HCT116 (cell line): ENCODE results near the gene MORN4. TPM values are rescaled to one million over a fixed set of nuclear protein-coding genes. Genes with fewer than 3 reads are reported as not detected.

Experiments
- ATAC-seq: fragments of 200-7000 bp; cut with Tn5 transposase; 2 replicates; pipeline ENCODE4 v1.9.1; 2020; ENCODE audit warnings: mild to moderate bottlenecking, moderate library complexity
- BruUV-seq: library from RNA; stranded (reverse); fragments of 400-500 nt; replicated peaks from 2 replicates; lab custom pipeline; 2021; lab: Mats Ljungman, UMichigan
- CTCF ChIA-PET: fragments of 300-600 bp; sonication (Branson Sonifier 250); formaldehyde crosslinking; loops from one replicate; lab custom pipeline; 2021; ENCODE audit warnings: antibody characterized with exemption; lab: Charles Lee
- POLR2A ChIA-PET: fragments of 300-600, 350-600 bp; sonication (Branson Sonifier 250); formaldehyde crosslinking; loops from one replicate; lab custom pipeline; 2021; ENCODE audit warnings: antibody characterized with exemption; lab: Charles Lee
- RAD21 ChIA-PET, 2 experiments: fragments of 300-600 bp; sonication (Branson Sonifier 250); formaldehyde crosslinking; loops; one replicate each; lab custom pipeline; 2023; ENCODE audit warnings: low total read pairs in 2 of 2; ENCODE audit not compliant: uncharacterized antibody in 2 of 2, unreplicated experiment in 2 of 2, low non-redundant PET in 1 of 2; lab: Charles Lee
- DNase-seq: peaks from one replicate; pipeline ENCODE4 v3.0.0-alpha.2; 2010; ENCODE audit warnings: low read depth, low spot score
- H2AFZ ChIP-seq: fragments of 200-600 bp; shearing (Covaris generic), sonication (generic); 2 replicates; pipeline ENCODE4 v1.6.1; 2017; ENCODE audit warnings: low read depth, mixed run types, mixed read lengths, antibody characterized with exemption, low read length; ENCODE audit not compliant: poor library complexity, severe bottlenecking
- H3K27ac ChIP-seq: 2 replicates; pipeline ENCODE4 v1.5.1; 2012; ENCODE audit warnings: low read depth, low read length
- H3K27me3 ChIP-seq: fragments of 200-600 bp; sonication (generic); 2 replicates; pipeline ENCODE4 v1.6.1; 2016; ENCODE audit warnings: mixed run types, low read length, mixed read lengths; ENCODE audit not compliant: insufficient read depth
- H3K36me3 ChIP-seq, 2 experiments: fragments of 200-500 bp in 1 of 2; fragments of 200-600 bp in 1 of 2; sonication (Bioruptor generic) in 1 of 2; sonication (generic) in 1 of 2; 2 replicates each; pipeline versions ENCODE4 v1.5.1 to v1.6.1; 2014 to 2016; ENCODE audit warnings: low read length in 2 of 2, inconsistent platforms in 1 of 2, mixed read lengths in 1 of 2, mixed run types in 1 of 2; ENCODE audit not compliant: insufficient read depth in 2 of 2, control insufficient read depth in 1 of 2
- H3K4me1 ChIP-seq, 2 experiments: fragments of 200-600 bp in 1 of 2; sonication (generic) in 1 of 2; 2 replicates each; pipeline versions ENCODE4 v1.5.1 to v1.6.1; 2012 to 2017; ENCODE audit warnings: low read length in 2 of 2, inconsistent platforms in 1 of 2, mild to moderate bottlenecking in 1 of 2, mixed read lengths in 1 of 2, mixed run types in 1 of 2, moderate library complexity in 1 of 2; ENCODE audit not compliant: insufficient read depth in 2 of 2, control insufficient read depth in 1 of 2
- H3K4me2 ChIP-seq: fragments of 200-600 bp; sonication (generic); 2 replicates; pipeline ENCODE4 v1.6.1; 2017; ENCODE audit warnings: mixed run types, low read length, mixed read lengths
- H3K4me3 ChIP-seq, 2 experiments: fragments of 200-600 bp in 1 of 2; sonication (generic) in 1 of 2; replicated peaks in 1 of 2; 2 replicates each; pipeline ENCODE4 v1.5.1; 2011 to 2016; ENCODE audit warnings: low read length in 2 of 2, control low read depth in 1 of 2, low read depth in 1 of 2, mild to moderate bottlenecking in 1 of 2, mixed read lengths in 1 of 2, mixed run types in 1 of 2
- H3K79me2 ChIP-seq: fragments of 200-600 bp; sonication (generic); 2 replicates; pipeline ENCODE4 v1.6.1; 2017; ENCODE audit warnings: mild to moderate bottlenecking, mixed run types, low read length, moderate library complexity, mixed read lengths; ENCODE audit not compliant: insufficient read depth
- H3K9ac ChIP-seq: fragments of 200-600 bp; sonication (generic); 2 replicates; pipeline ENCODE4 v1.6.1; 2016; ENCODE audit warnings: low read length, mixed read lengths
- H3K9me2 ChIP-seq: fragments of 200-600 bp; sonication (generic), shearing (Covaris generic); 2 replicates; pipeline ENCODE4 v1.6.1; 2017; ENCODE audit warnings: mixed run types, mild to moderate bottlenecking, moderate library complexity; ENCODE audit not compliant: insufficient read depth
- H3K9me3 ChIP-seq, 2 experiments: fragments of 200-500 bp in 1 of 2; fragments of 200-600 bp in 1 of 2; sonication (Bioruptor generic) in 1 of 2; sonication (generic) in 1 of 2; 2 replicates each; pipeline ENCODE4 v1.6.1; 2014 to 2017; ENCODE audit warnings: low read length in 2 of 2, mixed read lengths in 2 of 2, inconsistent platforms in 1 of 2, low read depth in 1 of 2, mild to moderate bottlenecking in 1 of 2, mixed run types in 1 of 2, moderate library complexity in 1 of 2; ENCODE audit not compliant: control insufficient read depth in 1 of 2, insufficient read depth in 1 of 2
- H4K20me1 ChIP-seq: fragments of 200-600 bp; sonication (generic), shearing (Covaris generic); 2 replicates; pipeline ENCODE4 v1.6.1; 2017; ENCODE audit warnings: mixed run types, mild to moderate bottlenecking, moderate library complexity; ENCODE audit not compliant: insufficient read depth
- CBX3 ChIP-seq: IDR thresholded peaks from 2 replicates; pipeline ENCODE4 v1.6.1; 2012; ENCODE audit warnings: low read depth
- CEBPB ChIP-seq: IDR thresholded peaks from 2 replicates; pipeline ENCODE4 v1.6.1; 2012; ENCODE audit warnings: low read depth
- EZH2 ChIP-seq: fragments of 200-600 bp; sonication (generic); IDR thresholded peaks from 2 replicates; pipeline ENCODE4 v1.6.1; 2017; ENCODE audit warnings: antibody characterized with exemption, mixed run types
- EZH2phosphoT487 ChIP-seq: fragments of 200-600 bp; IDR thresholded peaks from 2 replicates; pipeline ENCODE4 v1.6.1; 2018; ENCODE audit warnings: antibody characterized with exemption, borderline replicate concordance
- FOSL1 ChIP-seq: IDR thresholded peaks from 2 replicates; pipeline ENCODE4 v1.6.1; 2012; ENCODE audit warnings: low read depth
- JUND ChIP-seq: IDR thresholded peaks from 2 replicates; pipeline ENCODE4 v1.6.1; 2012
- MAX ChIP-seq: IDR thresholded peaks from 2 replicates; pipeline ENCODE4 v1.6.1; 2012
- POLR2A ChIP-seq: IDR thresholded peaks from 2 replicates; pipeline ENCODE4 v1.7.0; 2011; ENCODE audit warnings: borderline replicate concordance; ENCODE audit not compliant: insufficient read depth, insufficient read length; ENCODE audit errors: extremely low read depth
- POLR2AphosphoS5 ChIP-seq: IDR thresholded peaks from 2 replicates; pipeline ENCODE4 v1.6.1; 2011; ENCODE audit warnings: mild to moderate bottlenecking, low read depth, low read length, moderate library complexity
- RAD21 ChIP-seq: IDR thresholded peaks from 2 replicates; pipeline ENCODE4 v1.6.1; 2012; ENCODE audit warnings: low read depth, mild to moderate bottlenecking
- SIN3A ChIP-seq: IDR thresholded peaks from 2 replicates; pipeline ENCODE4 v1.6.1; 2012; ENCODE audit warnings: low read depth
- SP1 ChIP-seq: IDR thresholded peaks from 2 replicates; pipeline ENCODE4 v1.6.1; 2012; ENCODE audit warnings: low read depth
- SRF ChIP-seq: IDR thresholded peaks from 2 replicates; pipeline ENCODE4 v1.6.1; 2012; ENCODE audit warnings: low read depth
- YY1 ChIP-seq: IDR thresholded peaks from 2 replicates; pipeline ENCODE4 v1.6.1; 2011; ENCODE audit warnings: low read length, low read depth, moderate library complexity, mild to moderate bottlenecking; ENCODE audit not compliant: insufficient replicate concordance; ENCODE audit errors: extremely low read depth
- ZBTB33 ChIP-seq: IDR thresholded peaks from 2 replicates; pipeline ENCODE4 v1.6.1; 2011; ENCODE audit warnings: mild to moderate bottlenecking, low read length, moderate library complexity; ENCODE audit not compliant: insufficient replicate concordance; ENCODE audit errors: extremely low read depth
- ZFX ChIP-seq: fragments of 450-650 bp; IDR thresholded peaks from 2 replicates; pipeline ENCODE4 v1.6.1; 2017
- ZNF274 ChIP-seq: fragments of 200-500 bp; sonication (Bioruptor generic); IDR thresholded peaks from 2 replicates; pipeline ENCODE4 v1.6.1; 2014; ENCODE audit warnings: mild to moderate bottlenecking, low read depth, low read length, inconsistent platforms
- intact Hi-C: fragments of 100-400 bp; cut with micrococcal nuclease; formaldehyde crosslinking; loops from 2 replicates; pipeline ENCODE4 v1.10.0; 2022
- total RNA-seq: library from RNA; stranded (reverse); gene quantifications from one replicate; pipeline ENCODE4 v1.2.1, GENCODE V29; 2021; ENCODE audit not compliant: unreplicated experiment
- TF ChIP-seq, protein P1 (sequence below), 3 experiments: fragments of 200-600 bp in 1 of 3; sonication (generic) in 1 of 3; IDR thresholded peaks in 2 of 3; conservative IDR thresholded peaks in 1 of 3; 2 replicates each; pipeline ENCODE4 v1.5.1; 2012 to 2017; ENCODE audit warnings: low read depth in 2 of 3, low read length in 2 of 3, antibody characterized with exemption in 1 of 3, borderline replicate concordance in 1 of 3, control low read depth in 1 of 3, mild to moderate bottlenecking in 1 of 3, mixed read lengths in 1 of 3, mixed run types in 1 of 3, moderate library complexity in 1 of 3; ENCODE audit not compliant: insufficient read depth in 1 of 3
- TF ChIP-seq, protein P2 (sequence below): IDR thresholded peaks from 2 replicates; pipeline ENCODE4 v1.6.1; 2012; ENCODE audit warnings: low read depth

The MORN4 gene
- total RNA-seq, 1 experiment from 2014 or later: 8.0 TPM

GRCh38 chr10:97574374-97575126 lies 58.8 kb downstream of the MORN4 start:
- DNase-seq (peak; percentile 85), ATAC-seq (peak; percentile 74)
- H3K27ac ChIP-seq: peak overlapping the region; percentile 69
- H2AFZ ChIP-seq: no peak overlapping the region
- ChIA-PET POLR2A (interaction anchor here (1.8 to 2.5 kb wide), 2 partner anchors 10 to 113 kb away, joined by 3 to 11 read pairs; partner anchors contain the start of genes AVPI1 and HOGA1), RAD21 (interaction anchor here (0.7 to 1.2 kb wide), 3 partner anchors 9 to 38 kb away, joined by 3 to 4 read pairs (median 3); no protein-coding TSS in a partner anchor), CTCF (interaction anchor here (0.7 to 1.8 kb wide), 4 partner anchors 21 to 38 kb away, joined by 3 to 7 read pairs (median 3); no protein-coding TSS in a partner anchor)
- H3K36me3 ChIP-seq: no peaks in the 10 kb centered on the region
- peaks cover 53 to 60% of the 10 kb centered on the region in 2 experiments for H3K4me1 ChIP-seq
- H3K4me2 ChIP-seq: peak overlapping the region; percentile 76
- no peaks in the 10 kb centered on the region for H3K79me2 ChIP-seq
- H3K9me3 ChIP-seq: no peaks in the 10 kb centered on the region
- intact Hi-C loops: loop anchor here (2.0 kb wide), 1 partner anchor 32 kb away; no protein-coding TSS in a partner anchor
- H3K4me3 ChIP-seq: peak overlapping the region in 1 of 2 experiments; percentile 44; a peak in 1 of 4 replicates
- H3K9ac ChIP-seq: peak overlapping the region; percentile 47
- no peaks in the 10 kb centered on the region for H3K27me3 ChIP-seq
- no peaks in the 10 kb centered on the region for H3K9me2 ChIP-seq
- no TSS peak for BruUV-seq
- no peaks in the 10 kb centered on the region for H4K20me1 ChIP-seq
- no peak for TF ChIP-seq RAD21
- no peak for TF ChIP-seq ZNF274
- peak; percentile 91 for TF ChIP-seq SP1
- no peak for TF ChIP-seq EZH2
- TF ChIP-seq POLR2A: no peak
- no peak for TF ChIP-seq EZH2phosphoT487
- TF ChIP-seq, protein P1, sequence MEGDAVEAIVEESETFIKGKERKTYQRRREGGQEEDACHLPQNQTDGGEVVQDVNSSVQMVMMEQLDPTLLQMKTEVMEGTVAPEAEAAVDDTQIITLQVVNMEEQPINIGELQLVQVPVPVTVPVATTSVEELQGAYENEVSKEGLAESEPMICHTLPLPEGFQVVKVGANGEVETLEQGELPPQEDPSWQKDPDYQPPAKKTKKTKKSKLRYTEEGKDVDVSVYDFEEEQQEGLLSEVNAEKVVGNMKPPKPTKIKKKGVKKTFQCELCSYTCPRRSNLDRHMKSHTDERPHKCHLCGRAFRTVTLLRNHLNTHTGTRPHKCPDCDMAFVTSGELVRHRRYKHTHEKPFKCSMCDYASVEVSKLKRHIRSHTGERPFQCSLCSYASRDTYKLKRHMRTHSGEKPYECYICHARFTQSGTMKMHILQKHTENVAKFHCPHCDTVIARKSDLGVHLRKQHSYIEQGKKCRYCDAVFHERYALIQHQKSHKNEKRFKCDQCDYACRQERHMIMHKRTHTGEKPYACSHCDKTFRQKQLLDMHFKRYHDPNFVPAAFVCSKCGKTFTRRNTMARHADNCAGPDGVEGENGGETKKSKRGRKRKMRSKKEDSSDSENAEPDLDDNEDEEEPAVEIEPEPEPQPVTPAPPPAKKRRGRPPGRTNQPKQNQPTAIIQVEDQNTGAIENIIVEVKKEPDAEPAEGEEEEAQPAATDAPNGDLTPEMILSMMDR (IDR thresholded peaks at IDR 0.05 in 2 of 3, conservative IDR thresholded peaks at IDR 0.05 in 1 of 3; ENCODE audit: borderline replicate concordance in 1 of 3, insufficient read depth in 1 of 3, low read depth in 2 of 3, low read length in 2 of 3): no peak
- no peak for TF ChIP-seq ZBTB33
- TF ChIP-seq JUND: peak; percentile 97
- TF ChIP-seq POLR2AphosphoS5: peak; percentile 80
- no peak; the same call in 1 of the 2 replicates for TF ChIP-seq SRF
- TF ChIP-seq FOSL1: peak; percentile 91
- TF ChIP-seq YY1: no peak
- no peak for TF ChIP-seq ZFX
- TF ChIP-seq MAX: peak; percentile 70
- TF ChIP-seq, protein P2, sequence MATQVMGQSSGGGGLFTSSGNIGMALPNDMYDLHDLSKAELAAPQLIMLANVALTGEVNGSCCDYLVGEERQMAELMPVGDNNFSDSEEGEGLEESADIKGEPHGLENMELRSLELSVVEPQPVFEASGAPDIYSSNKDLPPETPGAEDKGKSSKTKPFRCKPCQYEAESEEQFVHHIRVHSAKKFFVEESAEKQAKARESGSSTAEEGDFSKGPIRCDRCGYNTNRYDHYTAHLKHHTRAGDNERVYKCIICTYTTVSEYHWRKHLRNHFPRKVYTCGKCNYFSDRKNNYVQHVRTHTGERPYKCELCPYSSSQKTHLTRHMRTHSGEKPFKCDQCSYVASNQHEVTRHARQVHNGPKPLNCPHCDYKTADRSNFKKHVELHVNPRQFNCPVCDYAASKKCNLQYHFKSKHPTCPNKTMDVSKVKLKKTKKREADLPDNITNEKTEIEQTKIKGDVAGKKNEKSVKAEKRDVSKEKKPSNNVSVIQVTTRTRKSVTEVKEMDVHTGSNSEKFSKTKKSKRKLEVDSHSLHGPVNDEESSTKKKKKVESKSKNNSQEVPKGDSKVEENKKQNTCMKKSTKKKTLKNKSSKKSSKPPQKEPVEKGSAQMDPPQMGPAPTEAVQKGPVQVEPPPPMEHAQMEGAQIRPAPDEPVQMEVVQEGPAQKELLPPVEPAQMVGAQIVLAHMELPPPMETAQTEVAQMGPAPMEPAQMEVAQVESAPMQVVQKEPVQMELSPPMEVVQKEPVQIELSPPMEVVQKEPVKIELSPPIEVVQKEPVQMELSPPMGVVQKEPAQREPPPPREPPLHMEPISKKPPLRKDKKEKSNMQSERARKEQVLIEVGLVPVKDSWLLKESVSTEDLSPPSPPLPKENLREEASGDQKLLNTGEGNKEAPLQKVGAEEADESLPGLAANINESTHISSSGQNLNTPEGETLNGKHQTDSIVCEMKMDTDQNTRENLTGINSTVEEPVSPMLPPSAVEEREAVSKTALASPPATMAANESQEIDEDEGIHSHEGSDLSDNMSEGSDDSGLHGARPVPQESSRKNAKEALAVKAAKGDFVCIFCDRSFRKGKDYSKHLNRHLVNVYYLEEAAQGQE: no peak
- 0 out of 2 replicates have a peak, but pooled peaks have one; percentile 54 for TF ChIP-seq CBX3
- TF ChIP-seq SIN3A: peak; percentile 68
- no peak for TF ChIP-seq CEBPB
